Measurements from ENCODE around the gene UROC1.

Gene UROC1

GRCh38 chr3:126434264-126434590, 83.3 kb downstream of the UROC1 start:
- no peak overlapping the region for H3K4me3 ChIP-seq (replicated peaks; ENCODE audit: insufficient read depth, low read length)
- no peak for DNase-seq (ENCODE audit: low read depth in 1 of 2, low spot score in 1 of 2)
- H3K27me3 ChIP-seq (ENCODE audit: insufficient read depth, poor library complexity, severe bottlenecking), result no peaks in the 10 kb centered on the region
- TF ChIP-seq CTCF (IDR thresholded peaks at IDR 0.05; ENCODE audit: insufficient read depth, low read length), result no peak
- no peak for TF ChIP-seq GABPA (IDR thresholded peaks at IDR 0.05; ENCODE audit: low read depth)
- no peak for TF ChIP-seq REST (IDR thresholded peaks at IDR 0.05; ENCODE audit: insufficient replicate concordance, low read depth)
- no peak for TF ChIP-seq POLR2AphosphoS5 (IDR thresholded peaks at IDR 0.05; ENCODE audit: low read depth)
- no peak for TF ChIP-seq SPI1 (IDR thresholded peaks at IDR 0.05; ENCODE audit: borderline replicate concordance, low read depth)
- no peak overlapping the region for H3K27ac ChIP-seq (replicated peaks)

- Histone ChIP-seq H3K27me3 (ENCODE audit: insufficient read depth, poor library complexity, severe bottlenecking) (no peaks in the 10 kb centered on the region), H3K27ac (replicated peaks) (no peak overlapping the region), H3K4me3 (replicated peaks; ENCODE audit: insufficient read depth, low read length) (no peak overlapping the region)
- no peak for DNase-seq (ENCODE audit: low read depth in 1 of 2, low spot score in 1 of 2)
- TF ChIP-seq CTCF (IDR thresholded peaks at IDR 0.05; ENCODE audit: insufficient read depth, low read length) (no peak), POLR2AphosphoS5 (IDR thresholded peaks at IDR 0.05; ENCODE audit: low read depth) (no peak), REST (IDR thresholded peaks at IDR 0.05; ENCODE audit: insufficient replicate concordance, low read depth) (no peak), GABPA (IDR thresholded peaks at IDR 0.05; ENCODE audit: low read depth) (no peak), SPI1 (IDR thresholded peaks at IDR 0.05; ENCODE audit: borderline replicate concordance, low read depth) (no peak)
Measured at GRCh38 chr3:126433496-126434263, 83.9 kb downstream of the UROC1 start.

- H3K4me3 ChIP-seq (replicated peaks; ENCODE audit: insufficient read depth, low read length), result no peak overlapping the region
- no peak for TF ChIP-seq CTCF (IDR thresholded peaks at IDR 0.05; ENCODE audit: insufficient read depth, low read length)
- no peak overlapping the region for H3K27ac ChIP-seq (replicated peaks)
- H3K27me3 ChIP-seq (ENCODE audit: insufficient read depth, poor library complexity, severe bottlenecking), result no peaks in the 10 kb centered on the region
- no peak for DNase-seq (ENCODE audit: low read depth in 1 of 2, low spot score in 1 of 2)
Measured at GRCh38 chr3:126433105-126433430, 84.5 kb downstream of the UROC1 start.

Measured in HL-60 (cell line).